ENCODE measurements around the gene ZFAND6. TPM values are rescaled to one million over a fixed set of nuclear protein-coding genes. Genes with fewer than 3 reads are reported as not detected.
A peak's percentile ranks its signal among the peaks of the same experiment; 100 is the strongest.
"Not testable (repeated sequence)": the region's sequence is repeated elsewhere in the genome, so short reads cannot be mapped to it uniquely, and the experiment has no call there.

Gene ZFAND6
- 112 TPM for polyA plus RNA-seq (2013, experiment 1 of 2)
- 112 TPM for polyA plus RNA-seq (2013, experiment 2 of 2)

GRCh38 chr15:80058851-80059785 lies at the start of gene ZFAND6:
TSS of gene ZFAND6 (plus strand) at chr15:80059676. CDS start at chr15:80120345, 60,669 bp downstream.
- Histone ChIP-seq H4K5ac (ENCODE audit: low read length) (no peak within 1 kb of the TSS), H3K4ac (ENCODE audit: low read depth, low read length) (peak within 1 kb of the TSS; percentile 68), H3K36me3 (ENCODE audit: control insufficient read depth, insufficient read depth, low read length) (no peaks in the 10 kb centered on the region), H3K79me1 (ENCODE audit: low read length) (no peaks in the 10 kb centered on the region), H2BK15ac (replicated peaks; ENCODE audit: low read depth) (no peak within 1 kb of the TSS), H3K27me3 (ENCODE audit: insufficient read depth, low read length, poor library complexity) (peaks cover 3% of the 10 kb centered on the region), H3K79me2 (ENCODE audit: control insufficient read depth, insufficient read depth, low read length) (peaks cover 24% of the 10 kb centered on the region), H2BK5ac (ENCODE audit: low read length) (no peak within 1 kb of the TSS), H2AK5ac (ENCODE audit: low read length) (no peak within 1 kb of the TSS), H4K8ac (ENCODE audit: low read depth, low read length) (no peak within 1 kb of the TSS), H3K56ac (ENCODE audit: low read length) (peak within 1 kb of the TSS; percentile 90), H3K23ac (ENCODE audit: low read length) (no peak within 1 kb of the TSS), H3K27ac (ENCODE audit: low read depth, low read length) (peak within 1 kb of the TSS; percentile 95), H3K4me3 (ENCODE audit: low read length) (peak within 1 kb of the TSS; percentile 87), H3K9ac (ENCODE audit: low read length) (peak within 1 kb of the TSS; percentile 82), H3K4me1 (ENCODE audit: control insufficient read depth, low read depth, low read length) (peaks cover 3% of the 10 kb centered on the region), H2BK120ac (ENCODE audit: low read depth, low read length) (peak within 1 kb of the TSS; percentile 67), H3K18ac (ENCODE audit: low read length) (peak within 1 kb of the TSS; percentile 85), H3K4me2 (ENCODE audit: low read length) (peak within 1 kb of the TSS; percentile 100)
- peak; percentile 98 for DNase-seq
- WGBS (ENCODE audit: extremely low coverage, insufficient coverage, low lambda C conversion rate): no CpG with 5 or more reads among the region's 74 CpGs

- no peak overlapping the region for H3K56ac ChIP-seq (ENCODE audit: low read length)
- no peak overlapping the region for H3K23ac ChIP-seq (ENCODE audit: low read length)
- H3K27me3 ChIP-seq (ENCODE audit: insufficient read depth, low read length, poor library complexity): no peaks in the 10 kb centered on the region
- no peak overlapping the region for H3K27ac ChIP-seq (ENCODE audit: low read depth, low read length)
- no peak overlapping the region for H4K8ac ChIP-seq (ENCODE audit: low read depth, low read length)
- no peak overlapping the region for H2BK120ac ChIP-seq (ENCODE audit: low read depth, low read length)
- no peak overlapping the region for H2BK5ac ChIP-seq (ENCODE audit: low read length)
- no peak overlapping the region for H3K9ac ChIP-seq (ENCODE audit: low read length)
- no peak overlapping the region for H2BK15ac ChIP-seq (replicated peaks; ENCODE audit: low read depth)
- no peak overlapping the region for H3K18ac ChIP-seq (ENCODE audit: low read length)
- no peaks in the 10 kb centered on the region for H3K4me1 ChIP-seq (ENCODE audit: control insufficient read depth, low read depth, low read length)
- no peak overlapping the region for H3K4me3 ChIP-seq (ENCODE audit: low read length)
- no peak overlapping the region for H3K4ac ChIP-seq (ENCODE audit: low read depth, low read length)
- H3K79me1 ChIP-seq (ENCODE audit: low read length): no peaks in the 10 kb centered on the region
- no peak overlapping the region for H3K4me2 ChIP-seq (ENCODE audit: low read length)
- no peaks in the 10 kb centered on the region for H3K36me3 ChIP-seq (ENCODE audit: control insufficient read depth, insufficient read depth, low read length)
- DNase-seq: no peak
- H3K79me2 ChIP-seq (ENCODE audit: control insufficient read depth, insufficient read depth, low read length): no peaks in the 10 kb centered on the region
- no peak overlapping the region for H2AK5ac ChIP-seq (ENCODE audit: low read length)
- WGBS (ENCODE audit: extremely low coverage, insufficient coverage, low lambda C conversion rate): no CpG with 5 or more reads among the region's 6 CpGs
- H4K5ac ChIP-seq (ENCODE audit: low read length): no peak overlapping the region
Observed at GRCh38 chr15:80010131-80010673, 49.3 kb upstream of the ZFAND6 start.

- not testable (repeated sequence) for H3K79me1 ChIP-seq (ENCODE audit: low read length); H2BK120ac ChIP-seq (ENCODE audit: low read depth, low read length); H3K36me3 ChIP-seq (ENCODE audit: control insufficient read depth, insufficient read depth, low read length); H2BK5ac ChIP-seq (ENCODE audit: low read length); H3K4ac ChIP-seq (ENCODE audit: low read depth, low read length); H3K27me3 ChIP-seq (ENCODE audit: insufficient read depth, low read length, poor library complexity); H3K18ac ChIP-seq (ENCODE audit: low read length); H4K8ac ChIP-seq (ENCODE audit: low read depth, low read length); H2BK15ac ChIP-seq (replicated peaks; ENCODE audit: low read depth); DNase-seq; H3K27ac ChIP-seq (ENCODE audit: low read depth, low read length); H4K5ac ChIP-seq (ENCODE audit: low read length); H3K4me3 ChIP-seq (ENCODE audit: low read length); H2AK5ac ChIP-seq (ENCODE audit: low read length); H3K4me1 ChIP-seq (ENCODE audit: control insufficient read depth, low read depth, low read length); H3K9ac ChIP-seq (ENCODE audit: low read length); H3K56ac ChIP-seq (ENCODE audit: low read length); H3K4me2 ChIP-seq (ENCODE audit: low read length); H3K79me2 ChIP-seq (ENCODE audit: control insufficient read depth, insufficient read depth, low read length); H3K23ac ChIP-seq (ENCODE audit: low read length)
- WGBS (ENCODE audit: extremely low coverage, insufficient coverage, low lambda C conversion rate): no CpG with 5 or more reads among the region's 9 CpGs
Observed at GRCh38 chr15:80011041-80011523, 48.4 kb upstream of the ZFAND6 start.

DNA sequence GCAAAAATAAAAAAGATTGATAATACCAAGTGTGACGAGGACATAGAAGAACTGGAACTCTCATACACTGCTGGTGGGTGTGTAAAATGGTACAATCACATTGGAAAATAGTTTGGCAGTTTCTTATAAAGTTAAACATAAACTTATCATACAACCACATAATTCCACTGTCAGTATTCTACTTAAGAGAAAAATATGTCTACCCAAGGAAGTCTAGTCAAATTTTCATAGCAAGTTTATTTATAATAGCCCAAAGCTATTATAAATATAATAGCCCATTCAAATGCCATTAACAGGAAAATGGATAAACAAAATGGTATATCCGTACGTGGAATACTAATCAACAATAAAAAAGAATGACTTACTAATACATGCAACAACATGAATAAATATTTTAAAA lies 47.9 kb upstream of the ZFAND6 start:
- no peak overlapping the region for H2AK5ac ChIP-seq (ENCODE audit: low read length)
- no CpG with 5 or more reads among the region's 3 CpGs for WGBS (ENCODE audit: extremely low coverage, insufficient coverage, low lambda C conversion rate)
- H3K18ac ChIP-seq (ENCODE audit: low read length): no peak overlapping the region
- H4K5ac ChIP-seq (ENCODE audit: low read length): no peak overlapping the region
- H3K9ac ChIP-seq (ENCODE audit: low read length): no peak overlapping the region
- no peak overlapping the region for H3K4ac ChIP-seq (ENCODE audit: low read depth, low read length)
- H4K8ac ChIP-seq (ENCODE audit: low read depth, low read length): no peak overlapping the region
- no peak overlapping the region for H2BK5ac ChIP-seq (ENCODE audit: low read length)
- no peak overlapping the region for H3K23ac ChIP-seq (ENCODE audit: low read length)
- H2BK15ac ChIP-seq (replicated peaks; ENCODE audit: low read depth): no peak overlapping the region
- no peak overlapping the region for H2BK120ac ChIP-seq (ENCODE audit: low read depth, low read length)
- no peak overlapping the region for H3K56ac ChIP-seq (ENCODE audit: low read length)
- no peaks in the 10 kb centered on the region for H3K4me1 ChIP-seq (ENCODE audit: control insufficient read depth, low read depth, low read length)
- no peaks in the 10 kb centered on the region for H3K79me2 ChIP-seq (ENCODE audit: control insufficient read depth, insufficient read depth, low read length)
- H3K4me2 ChIP-seq (ENCODE audit: low read length): no peak overlapping the region
- no peaks in the 10 kb centered on the region for H3K79me1 ChIP-seq (ENCODE audit: low read length)
- DNase-seq: no peak
- no peak overlapping the region for H3K27ac ChIP-seq (ENCODE audit: low read depth, low read length)
- H3K4me3 ChIP-seq (ENCODE audit: low read length): no peak overlapping the region
- H3K36me3 ChIP-seq (ENCODE audit: control insufficient read depth, insufficient read depth, low read length): no peaks in the 10 kb centered on the region
- H3K27me3 ChIP-seq (ENCODE audit: insufficient read depth, low read length, poor library complexity): no peaks in the 10 kb centered on the region

DNA sequence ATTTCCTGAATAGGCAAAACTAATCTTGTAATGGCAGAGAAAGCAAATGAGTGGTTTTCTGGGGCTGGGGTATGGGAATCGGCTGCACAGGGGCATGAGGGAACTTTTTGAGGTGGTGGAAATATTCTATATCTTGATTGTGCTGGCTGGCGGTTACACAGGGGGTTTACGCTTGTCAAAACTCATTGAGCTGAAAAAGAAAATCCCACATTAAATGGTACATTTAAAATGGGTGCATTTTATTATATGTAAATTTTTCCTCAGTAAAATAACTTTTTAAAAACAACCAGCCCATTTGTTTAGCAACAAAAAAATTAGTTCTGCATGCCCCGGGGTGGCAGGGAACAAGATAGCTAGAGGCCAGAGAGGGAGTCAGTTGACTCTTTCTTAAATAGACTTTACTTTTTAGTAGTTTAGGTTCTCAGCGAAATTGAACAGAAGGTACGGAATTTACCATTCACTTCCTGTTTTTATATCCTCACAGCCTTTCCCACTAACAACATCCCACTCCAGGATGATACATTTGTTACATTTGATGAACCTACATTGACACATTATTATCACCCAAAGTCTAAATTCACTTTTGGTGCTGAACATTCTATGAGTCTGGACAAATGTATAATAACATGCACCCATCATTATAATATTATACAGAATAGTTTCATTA lies 47.3 kb upstream of the ZFAND6 start:
- Histone ChIP-seq H2AK5ac (ENCODE audit: low read length) (no peak overlapping the region), H3K4me3 (ENCODE audit: low read length) (no peak overlapping the region)

More for the DNA sequence above, 47.3 kb upstream of the ZFAND6 start:
- no peak overlapping the region for H2BK120ac ChIP-seq (ENCODE audit: low read depth, low read length)
- no peaks in the 10 kb centered on the region for H3K79me2 ChIP-seq (ENCODE audit: control insufficient read depth, insufficient read depth, low read length)
- no peak overlapping the region for H3K4me2 ChIP-seq (ENCODE audit: low read length)
- no peaks in the 10 kb centered on the region for H3K79me1 ChIP-seq (ENCODE audit: low read length)
- H3K36me3 ChIP-seq (ENCODE audit: control insufficient read depth, insufficient read depth, low read length): no peaks in the 10 kb centered on the region
- H3K56ac ChIP-seq (ENCODE audit: low read length): no peak overlapping the region
- no peak overlapping the region for H4K5ac ChIP-seq (ENCODE audit: low read length)
- no peak overlapping the region for H3K23ac ChIP-seq (ENCODE audit: low read length)
- H3K18ac ChIP-seq (ENCODE audit: low read length): no peak overlapping the region
- no peaks in the 10 kb centered on the region for H3K27me3 ChIP-seq (ENCODE audit: insufficient read depth, low read length, poor library complexity)
- no peaks in the 10 kb centered on the region for H3K4me1 ChIP-seq (ENCODE audit: control insufficient read depth, low read depth, low read length)
- H2BK5ac ChIP-seq (ENCODE audit: low read length): no peak overlapping the region
- DNase-seq: no peak
- no peak overlapping the region for H3K4ac ChIP-seq (ENCODE audit: low read depth, low read length)
- no peak overlapping the region for H3K27ac ChIP-seq (ENCODE audit: low read depth, low read length)
- H3K9ac ChIP-seq (ENCODE audit: low read length): no peak overlapping the region
- H4K8ac ChIP-seq (ENCODE audit: low read depth, low read length): no peak overlapping the region
- H2BK15ac ChIP-seq (replicated peaks; ENCODE audit: low read depth): no peak overlapping the region
- no CpG with 5 or more reads among the region's 6 CpGs for WGBS (ENCODE audit: extremely low coverage, insufficient coverage, low lambda C conversion rate)

Measured in mesendoderm (in vitro differentiated cells).